H4 (cell line): ENCODE results near the gene KLF9. TPM values are rescaled to one million over a fixed set of nuclear protein-coding genes. Genes with fewer than 3 reads are reported as not detected.

Experiments used
- DNase-seq: peaks from one replicate; pipeline ENCODE4 v3.0.0-alpha.2; 2015; ENCODE audit warnings: low spot score
- total RNA-seq: library from RNA; depleted of rRNA; stranded (reverse); fragments of >200 nt; shearing (Covaris generic); gene quantifications from 2 replicates; pipeline ENCODE4 v1.2.3, GENCODE V29; 2014; rRNA removed

Gene KLF9
- total RNA-seq, 1 experiment from 2014 or later: 17.4 TPM

DNA sequence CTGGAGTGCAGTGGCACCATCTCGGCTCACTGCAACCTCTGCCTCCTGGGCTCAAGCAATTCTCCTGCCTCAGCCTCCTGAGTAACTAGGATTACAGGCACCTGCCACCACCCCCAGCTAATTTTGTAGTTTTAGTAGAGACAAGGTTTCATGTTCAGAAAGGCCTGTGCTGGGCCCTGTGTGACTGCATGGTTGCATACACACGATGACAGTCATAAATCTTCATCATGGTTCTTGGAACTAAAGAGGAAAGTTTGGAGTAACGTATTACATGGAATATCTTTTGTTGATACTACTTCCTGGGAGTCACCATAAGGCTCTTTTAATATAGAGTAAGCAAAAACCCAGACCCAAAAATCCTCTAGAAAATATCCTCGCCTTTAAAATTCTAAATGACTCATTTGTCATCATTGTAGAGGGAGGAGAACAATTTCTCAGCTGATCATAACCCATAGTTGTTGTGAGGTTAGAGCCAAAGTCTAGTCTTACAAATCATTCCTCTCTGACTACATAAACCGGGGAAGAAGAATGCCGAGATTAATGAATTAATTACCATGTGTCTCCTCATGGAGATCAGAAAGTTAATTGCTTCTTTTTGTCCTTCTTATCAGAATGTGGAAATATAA is 47.0 kb downstream of the KLF9 start:
- DNase-seq: no peak

GRCh38 chr9:70363760-70364159 is 50.7 kb downstream of the KLF9 start:
- DNase-seq: no peak

GRCh38 chr9:70362952-70363351 is 51.5 kb downstream of the KLF9 start:
- no peak for DNase-seq

- DNase-seq: no peak
These were observed 58.7 kb downstream of the KLF9 start for GRCh38 chr9:70355801-70356200.

DNA sequence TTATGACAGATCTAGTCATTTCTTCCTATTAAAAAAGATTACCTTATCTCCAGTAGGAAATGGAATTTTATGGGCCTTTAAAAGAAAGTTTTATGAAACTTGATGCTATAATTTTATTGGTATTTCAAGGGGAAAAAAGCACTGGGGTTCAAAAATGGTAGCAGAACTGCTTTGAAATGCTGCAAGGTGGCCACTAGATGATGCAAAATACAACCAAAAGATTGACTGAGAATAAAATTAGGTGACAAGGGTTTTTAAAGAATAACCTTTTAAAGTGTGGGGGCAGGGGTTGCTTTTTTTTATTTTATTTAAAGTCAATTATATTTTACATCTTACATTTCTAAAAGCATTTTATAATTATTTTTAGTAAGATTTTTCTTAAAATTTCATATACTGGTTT is 61.7 kb downstream of the KLF9 start:
- peak; percentile 13 for DNase-seq

DNA sequence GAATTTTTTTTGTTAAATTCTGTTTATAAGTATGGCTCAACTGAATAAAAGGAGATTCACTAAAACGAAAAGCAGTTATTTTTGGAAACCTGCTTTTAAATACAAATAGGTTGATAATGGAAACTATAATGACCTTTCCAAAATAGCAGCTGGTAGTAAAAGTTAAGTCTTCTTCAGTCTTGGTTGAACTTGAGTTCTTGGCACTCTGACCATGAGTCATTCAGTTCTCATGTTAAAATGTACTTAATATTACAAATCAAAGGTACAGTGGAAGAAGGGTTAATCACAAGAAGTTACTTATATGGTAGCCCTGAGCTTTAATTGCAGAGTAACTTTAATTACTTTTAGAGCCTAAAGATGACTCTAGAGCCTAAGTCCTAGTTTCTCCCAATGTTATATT is 62.1 kb downstream of the KLF9 start:
- DNase-seq: no peak

GRCh38 chr9:70347046-70347445 is 67.4 kb downstream of the KLF9 start:
- no peak for DNase-seq

DNA sequence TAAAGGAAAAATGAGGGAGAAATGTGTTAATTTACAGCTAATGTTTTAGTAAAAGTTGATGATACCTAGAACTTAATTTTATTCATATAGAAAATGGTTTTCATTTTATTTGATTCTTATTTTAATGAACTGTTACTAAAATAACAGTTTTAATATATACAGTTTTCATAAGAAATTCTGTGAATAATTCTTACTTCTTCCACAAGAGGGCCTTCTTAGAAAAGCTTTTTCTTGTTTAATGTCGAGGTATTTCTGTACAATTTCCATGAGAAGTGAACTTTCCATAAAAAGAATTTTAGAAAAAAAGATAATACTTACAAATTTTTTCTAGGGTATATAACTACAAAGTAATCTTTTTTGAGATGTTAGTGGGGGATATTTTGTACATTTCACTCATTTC is 73.9 kb downstream of the KLF9 start:
- DNase-seq: peak; percentile 22

Other genes with a start within 250 kb of the KLF9 start
- gene SMC5, start 155.7 kb downstream of the KLF9 start, total RNA-seq: 10.8 and 15.3 TPM in 2 replicates